Neural crest cell (in vitro differentiated cells): ENCODE data around the gene CES3. TPM values are rescaled to one million over a fixed set of nuclear protein-coding genes. Genes with fewer than 3 reads are reported as not detected.

ENCODE experiments used
- DNase-seq: peaks from one replicate; pipeline ENCODE4 v3.0.0; 2021; ENCODE audit warnings: low read depth, mixed read lengths, low spot score
- H3K27ac Mint-ChIP-seq: one replicate; pipeline ENCODE4 v1.8.0; 2021; ENCODE audit warnings: mild to moderate bottlenecking, mixed read lengths; ENCODE audit not compliant: unreplicated experiment
- H3K27me3 Mint-ChIP-seq: 2 replicates; pipeline ENCODE4 v1.8.0; 2021; ENCODE audit warnings: low read depth, mild to moderate bottlenecking, mixed read lengths
- H3K36me3 Mint-ChIP-seq: 2 replicates; pipeline ENCODE4 v1.8.0; 2021; ENCODE audit warnings: low read depth, mild to moderate bottlenecking, mixed read lengths
- H3K4me1 Mint-ChIP-seq: 2 replicates; pipeline ENCODE4 v1.8.0; 2021; ENCODE audit warnings: mixed read lengths
- H3K4me3 Mint-ChIP-seq: one replicate; pipeline ENCODE4 v1.8.0; 2021; ENCODE audit warnings: mild to moderate bottlenecking, mixed read lengths
- H3K9me3 Mint-ChIP-seq: 2 replicates; pipeline ENCODE4 v1.8.0; 2021; ENCODE audit warnings: mixed read lengths
- total RNA-seq: library from RNA; stranded (reverse); gene quantifications from 2 replicates; pipeline ENCODE4 v1.2.1, GENCODE V29; 2021
- TF ChIP-seq, protein P1 (sequence below): fragments of 200-600 bp; sonication (generic); conservative IDR thresholded peaks from 2 replicates; pipeline ENCODE4 v1.5.0; 2021; ENCODE audit warnings: antibody characterized with exemption, mild to moderate bottlenecking

The CES3 gene
- total RNA-seq, 1 donor from 2014 or later: 3.2 TPM

DNA sequence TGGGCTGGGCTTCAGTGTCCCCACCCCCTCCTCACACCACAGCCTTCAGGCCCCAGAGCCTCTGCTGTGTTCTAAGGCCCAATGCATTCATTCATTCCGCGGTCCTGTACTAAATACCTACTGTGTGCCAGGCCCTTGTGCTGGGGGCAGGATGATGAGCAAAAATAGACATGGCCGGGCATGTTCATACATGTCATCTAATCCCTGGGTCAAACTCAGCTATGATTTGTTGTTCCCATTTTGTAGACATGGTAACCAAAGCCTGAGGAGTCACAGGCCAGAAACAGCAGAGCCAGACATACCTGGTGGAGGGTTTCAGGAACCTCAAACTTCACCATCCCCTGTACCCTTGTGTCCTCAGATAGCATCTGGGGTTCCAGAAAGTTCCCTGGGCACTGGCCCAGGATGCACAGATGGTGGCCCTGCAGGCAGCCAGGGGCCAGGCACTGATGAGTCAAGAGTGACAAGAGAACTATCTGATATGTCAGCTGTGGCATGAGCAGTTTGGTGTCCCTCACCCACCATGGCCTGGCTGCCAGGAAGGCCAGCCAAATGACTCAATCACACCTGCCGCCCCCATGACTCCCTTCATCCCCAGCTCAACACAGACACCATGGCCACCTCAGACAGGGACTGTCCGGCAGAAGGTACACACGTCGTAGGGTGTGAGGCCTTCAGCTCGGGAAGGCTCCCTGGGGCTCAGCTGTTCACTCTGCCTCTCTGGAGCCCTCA is 33.0 kb upstream of the CES3 start:
- H3K27me3 Mint-ChIP-seq: peaks cover 57% of the 10 kb centered on the region
- no peaks in the 10 kb centered on the region for H3K9me3 Mint-ChIP-seq
- peaks cover 16% of the 10 kb centered on the region for H3K4me1 Mint-ChIP-seq
- H3K27ac Mint-ChIP-seq: no peak overlapping the region
- no peak for DNase-seq
- no peaks in the 10 kb centered on the region for H3K36me3 Mint-ChIP-seq
- peak overlapping the region; percentile 49 for H3K4me3 Mint-ChIP-seq
- TF ChIP-seq, protein P1, sequence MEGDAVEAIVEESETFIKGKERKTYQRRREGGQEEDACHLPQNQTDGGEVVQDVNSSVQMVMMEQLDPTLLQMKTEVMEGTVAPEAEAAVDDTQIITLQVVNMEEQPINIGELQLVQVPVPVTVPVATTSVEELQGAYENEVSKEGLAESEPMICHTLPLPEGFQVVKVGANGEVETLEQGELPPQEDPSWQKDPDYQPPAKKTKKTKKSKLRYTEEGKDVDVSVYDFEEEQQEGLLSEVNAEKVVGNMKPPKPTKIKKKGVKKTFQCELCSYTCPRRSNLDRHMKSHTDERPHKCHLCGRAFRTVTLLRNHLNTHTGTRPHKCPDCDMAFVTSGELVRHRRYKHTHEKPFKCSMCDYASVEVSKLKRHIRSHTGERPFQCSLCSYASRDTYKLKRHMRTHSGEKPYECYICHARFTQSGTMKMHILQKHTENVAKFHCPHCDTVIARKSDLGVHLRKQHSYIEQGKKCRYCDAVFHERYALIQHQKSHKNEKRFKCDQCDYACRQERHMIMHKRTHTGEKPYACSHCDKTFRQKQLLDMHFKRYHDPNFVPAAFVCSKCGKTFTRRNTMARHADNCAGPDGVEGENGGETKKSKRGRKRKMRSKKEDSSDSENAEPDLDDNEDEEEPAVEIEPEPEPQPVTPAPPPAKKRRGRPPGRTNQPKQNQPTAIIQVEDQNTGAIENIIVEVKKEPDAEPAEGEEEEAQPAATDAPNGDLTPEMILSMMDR: no peak

- TF ChIP-seq, protein P1: peak; percentile 38
- Mint-ChIP-seq H3K27me3 (peaks cover 49% of the 10 kb centered on the region), H3K27ac (no peak overlapping the region), H3K4me3 (peak overlapping the region; percentile 57), H3K9me3 (no peaks in the 10 kb centered on the region), H3K36me3 (no peaks in the 10 kb centered on the region), H3K4me1 (peaks cover 24% of the 10 kb centered on the region)
- DNase-seq: no peak
These were observed 32.2 kb upstream of the CES3 start for GRCh38 chr16:66928702-66929388.

- Mint-ChIP-seq H3K9me3 (no peaks in the 10 kb centered on the region), H3K4me3 (peak overlapping the region; percentile 54), H3K4me1 (peaks cover 32% of the 10 kb centered on the region), H3K27ac (no peak overlapping the region), H3K36me3 (no peaks in the 10 kb centered on the region), H3K27me3 (peaks cover 38% of the 10 kb centered on the region)
- TF ChIP-seq, protein P1: no peak
- no peak for DNase-seq
These were observed 30.9 kb upstream of the CES3 start for GRCh38 chr16:66930189-66930588.

DNA sequence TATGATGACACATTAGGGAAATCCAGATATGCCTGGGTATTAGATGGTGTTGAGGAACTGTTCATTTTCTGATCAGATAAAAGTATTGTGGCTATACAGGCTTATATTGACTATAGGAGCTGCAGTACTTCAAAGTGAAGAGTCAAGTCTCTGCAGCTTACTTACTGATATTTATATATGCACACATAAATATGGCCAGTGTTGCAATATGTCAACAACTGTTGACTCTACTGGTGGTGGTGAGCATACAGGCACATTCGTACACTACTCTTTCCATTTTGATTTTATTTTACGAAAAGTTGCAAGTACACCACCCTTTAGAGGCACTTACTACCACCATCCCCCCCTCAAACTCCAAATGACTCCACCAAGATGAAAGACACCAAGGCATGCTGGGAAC is 29.4 kb upstream of the CES3 start:
- H3K36me3 Mint-ChIP-seq: no peaks in the 10 kb centered on the region
- TF ChIP-seq, protein P1: no peak
- H3K27me3 Mint-ChIP-seq: peaks cover 23% of the 10 kb centered on the region
- DNase-seq: no peak
- no peaks in the 10 kb centered on the region for H3K9me3 Mint-ChIP-seq
- H3K27ac Mint-ChIP-seq: no peak overlapping the region
- H3K4me1 Mint-ChIP-seq: peaks cover 36% of the 10 kb centered on the region
- H3K4me3 Mint-ChIP-seq: peak overlapping the region; percentile 97

DNA sequence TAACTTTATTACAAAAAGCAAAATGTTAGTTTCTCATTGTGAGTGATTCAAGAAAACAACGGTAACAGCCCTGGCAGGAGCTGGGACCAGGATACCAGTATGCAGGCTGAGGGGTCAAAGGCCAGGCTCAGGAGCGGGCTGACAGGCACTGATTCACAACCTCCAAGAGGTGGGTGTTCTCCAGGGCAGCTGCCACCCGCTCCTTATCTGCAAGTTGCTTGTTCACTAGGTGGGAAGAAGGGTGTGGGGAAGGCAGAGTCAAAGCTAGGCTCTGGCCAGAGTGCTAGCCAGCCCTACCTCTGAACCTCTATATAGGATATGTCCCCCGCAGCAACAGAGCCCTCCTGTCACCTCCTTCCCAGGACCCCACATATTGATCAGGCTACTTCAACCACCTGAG is 29.0 kb upstream of the CES3 start:
- H3K27ac Mint-ChIP-seq: no peak overlapping the region
- TF ChIP-seq, protein P1: no peak
- DNase-seq: no peak
- H3K36me3 Mint-ChIP-seq: no peaks in the 10 kb centered on the region
- peak overlapping the region; percentile 97 for H3K4me3 Mint-ChIP-seq
- no peaks in the 10 kb centered on the region for H3K9me3 Mint-ChIP-seq
- H3K4me1 Mint-ChIP-seq: peaks cover 38% of the 10 kb centered on the region
- peaks cover 19% of the 10 kb centered on the region for H3K27me3 Mint-ChIP-seq
